ENCODE measurements around the gene TFPI.

GRCh38 chr2:187554011-187554703 lies at the start of gene TFPI:
- TF ChIP-seq EZH2 (IDR thresholded peaks at IDR 0.05; ENCODE audit: borderline replicate concordance, low read depth, low read length, severe bottlenecking) (no peak), CTCF (IDR thresholded peaks at IDR 0.05; ENCODE audit: borderline replicate concordance, extremely low read depth, low read length, poor library complexity, severe bottlenecking) (no peak)

All from DND-41 (cell line).